ENCODE results near the gene ZSWIM5.
"Not testable (repeated sequence)": the region's sequence is repeated elsewhere in the genome, so short reads cannot be mapped to it uniquely, and the experiment has no call there.

The ZSWIM5 gene

GRCh38 chr1:45205910-45206721 is at the start of gene ZSWIM5:
Gene ZSWIM5 (minus strand): TSS chr1:45206605. CDS start chr1:45206350, 255 bp downstream.
- H3K36me3 ChIP-seq (ENCODE audit: insufficient read depth, low read length): no peaks in the 10 kb centered on the region
- H3K4me1 ChIP-seq (ENCODE audit: insufficient read depth, low read length): no peaks in the 10 kb centered on the region
- H3K9ac ChIP-seq (ENCODE audit: low read depth, low read length): peak within 1 kb of the TSS; percentile 80
- no peaks in the 10 kb centered on the region for H3K9me3 ChIP-seq (ENCODE audit: control insufficient read depth, insufficient read depth, low read length)

DNA sequence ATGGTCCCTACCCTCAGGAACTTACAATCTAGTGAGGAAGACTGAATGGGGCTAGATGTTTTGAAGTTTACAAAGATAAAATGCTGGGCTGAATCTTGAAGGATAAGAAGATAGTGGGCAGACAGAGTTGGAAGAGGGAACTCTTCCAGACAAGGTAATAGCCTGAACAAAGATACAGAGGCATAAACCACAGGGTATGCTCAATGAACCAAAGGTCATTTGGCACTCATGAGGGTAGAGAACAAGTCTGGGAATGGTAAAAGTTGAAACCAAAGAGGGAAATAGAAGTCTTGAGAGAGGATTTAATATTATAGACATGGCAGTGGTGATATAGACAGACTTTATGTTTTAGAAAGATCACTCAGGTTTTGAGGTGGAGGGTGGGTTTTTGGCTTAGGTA is 48.1 kb upstream of the ZSWIM5 start:
- no peaks in the 10 kb centered on the region for H3K4me1 ChIP-seq (ENCODE audit: insufficient read depth, low read length)
- H3K9ac ChIP-seq (ENCODE audit: low read depth, low read length): no peak overlapping the region
- peaks cover 15% of the 10 kb centered on the region for H3K9me3 ChIP-seq (ENCODE audit: control insufficient read depth, insufficient read depth, low read length)
- H3K36me3 ChIP-seq (ENCODE audit: insufficient read depth, low read length): no peaks in the 10 kb centered on the region

- Histone ChIP-seq H3K36me3 (ENCODE audit: insufficient read depth, low read length) (no peaks in the 10 kb centered on the region), H3K9ac (ENCODE audit: low read depth, low read length) (no peak overlapping the region), H3K4me1 (ENCODE audit: insufficient read depth, low read length) (no peaks in the 10 kb centered on the region), H3K9me3 (ENCODE audit: control insufficient read depth, insufficient read depth, low read length) (peaks cover 7% of the 10 kb centered on the region)
These were observed 44.1 kb upstream of the ZSWIM5 start for GRCh38 chr1:45250544-45250943.

DNA sequence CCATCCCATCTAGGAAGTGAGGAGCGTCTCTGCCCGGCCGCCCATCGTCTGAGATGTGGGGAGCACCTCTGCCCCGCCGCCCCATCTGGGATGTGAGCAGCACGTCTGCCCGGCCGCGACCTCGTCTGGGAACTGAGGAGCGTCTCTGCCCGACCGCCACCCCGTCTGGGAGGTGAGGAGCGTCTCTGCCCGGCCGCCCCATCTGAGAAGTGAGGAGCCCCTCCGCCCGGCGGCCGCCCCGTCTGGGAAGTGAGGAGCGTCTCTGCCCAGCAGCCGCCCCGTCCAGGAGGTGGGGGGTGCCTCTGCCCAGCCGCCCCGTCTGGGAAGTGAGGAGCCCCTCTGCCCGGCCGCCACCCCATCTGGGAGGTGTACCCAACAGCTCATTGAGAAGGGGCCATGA is 41.6 kb upstream of the ZSWIM5 start:
- H3K36me3 ChIP-seq (ENCODE audit: insufficient read depth, low read length); H3K9ac ChIP-seq (ENCODE audit: low read depth, low read length); H3K9me3 ChIP-seq (ENCODE audit: control insufficient read depth, insufficient read depth, low read length); H3K4me1 ChIP-seq (ENCODE audit: insufficient read depth, low read length): not testable (repeated sequence)

DNA sequence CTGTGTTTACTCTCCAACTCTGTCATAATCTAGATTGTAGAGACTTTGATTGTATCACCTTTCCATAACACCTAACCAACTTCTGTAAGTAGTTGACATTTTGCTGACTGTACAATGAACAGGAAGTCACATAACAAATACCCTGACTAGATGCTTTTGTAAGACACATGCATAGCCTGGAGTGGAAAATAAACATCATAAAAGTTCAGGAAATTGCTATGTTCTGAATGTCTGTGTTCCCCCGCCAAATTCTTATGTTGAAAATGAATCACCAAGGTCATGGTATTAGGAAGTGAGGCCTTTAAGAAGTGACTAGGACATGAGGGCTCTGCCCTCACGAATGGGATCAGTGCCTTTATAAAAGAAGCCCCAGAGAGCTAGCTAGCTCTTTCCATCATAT is 40.4 kb upstream of the ZSWIM5 start:
- Histone ChIP-seq H3K9ac (ENCODE audit: low read depth, low read length) (no peak overlapping the region), H3K36me3 (ENCODE audit: insufficient read depth, low read length) (no peaks in the 10 kb centered on the region), H3K9me3 (ENCODE audit: control insufficient read depth, insufficient read depth, low read length) (peaks cover 5% of the 10 kb centered on the region; the same call in 1 of the 2 replicates), H3K4me1 (ENCODE audit: insufficient read depth, low read length) (no peaks in the 10 kb centered on the region)

DNA sequence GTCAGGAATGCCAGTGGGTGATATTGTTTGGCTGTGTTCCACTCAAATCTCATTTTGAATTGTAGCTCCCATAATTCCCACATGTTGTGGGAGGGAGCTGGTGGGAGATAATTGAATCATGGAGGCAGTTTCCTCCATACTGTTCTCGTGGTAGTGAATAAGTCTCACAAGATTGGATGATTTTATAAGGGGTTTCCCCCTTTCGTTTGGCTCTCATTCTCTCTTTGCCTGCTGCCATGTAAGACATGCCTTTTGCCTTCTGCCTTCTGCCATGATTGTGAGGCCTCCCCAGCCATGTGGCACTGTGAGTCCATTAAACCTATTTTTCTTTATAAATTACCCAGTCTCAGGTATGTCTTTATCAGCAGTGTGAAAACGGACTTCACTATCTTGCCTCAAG is 40.0 kb upstream of the ZSWIM5 start:
- H3K9me3 ChIP-seq (ENCODE audit: control insufficient read depth, insufficient read depth, low read length); H3K4me1 ChIP-seq (ENCODE audit: insufficient read depth, low read length); H3K36me3 ChIP-seq (ENCODE audit: insufficient read depth, low read length); H3K9ac ChIP-seq (ENCODE audit: low read depth, low read length): not testable (repeated sequence)

- Histone ChIP-seq H3K36me3 (ENCODE audit: insufficient read depth, low read length) (no peaks in the 10 kb centered on the region), H3K9me3 (ENCODE audit: control insufficient read depth, insufficient read depth, low read length) (peaks cover 5% of the 10 kb centered on the region; the same call in 1 of the 2 replicates), H3K9ac (ENCODE audit: low read depth, low read length) (no peak overlapping the region), H3K4me1 (ENCODE audit: insufficient read depth, low read length) (no peaks in the 10 kb centered on the region)
These were observed 38.3 kb upstream of the ZSWIM5 start for GRCh38 chr1:45244660-45245059.

GRCh38 chr1:45243476-45244343 is 37.3 kb upstream of the ZSWIM5 start:
- Histone ChIP-seq H3K9ac (ENCODE audit: low read depth, low read length) (no peak overlapping the region), H3K9me3 (ENCODE audit: control insufficient read depth, insufficient read depth, low read length) (peaks cover 10% of the 10 kb centered on the region; the same call in 1 of the 2 replicates), H3K4me1 (ENCODE audit: insufficient read depth, low read length) (no peaks in the 10 kb centered on the region), H3K36me3 (ENCODE audit: insufficient read depth, low read length) (no peaks in the 10 kb centered on the region)

DNA sequence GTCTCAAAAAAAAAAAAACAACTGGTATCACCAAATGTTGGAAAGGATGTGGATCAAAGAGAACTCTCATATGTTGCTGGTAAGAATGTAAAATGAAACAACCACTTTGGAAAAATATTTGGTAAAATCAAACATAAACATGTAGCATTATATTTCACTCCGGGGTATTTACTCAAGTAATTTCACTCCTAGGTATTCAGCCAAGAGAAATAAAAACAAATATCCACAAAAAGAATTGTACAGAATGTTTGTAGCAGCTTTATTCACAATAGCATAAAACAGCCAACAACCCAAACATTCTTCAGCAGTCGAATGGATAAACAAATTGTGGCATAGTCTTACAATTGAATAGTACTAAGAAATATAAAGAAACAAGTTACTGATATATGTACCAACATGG is 32.4 kb upstream of the ZSWIM5 start:
- Histone ChIP-seq H3K36me3 (ENCODE audit: insufficient read depth, low read length) (no peaks in the 10 kb centered on the region), H3K9me3 (ENCODE audit: control insufficient read depth, insufficient read depth, low read length) (peaks cover 11% of the 10 kb centered on the region), H3K4me1 (ENCODE audit: insufficient read depth, low read length) (no peaks in the 10 kb centered on the region)

DNA sequence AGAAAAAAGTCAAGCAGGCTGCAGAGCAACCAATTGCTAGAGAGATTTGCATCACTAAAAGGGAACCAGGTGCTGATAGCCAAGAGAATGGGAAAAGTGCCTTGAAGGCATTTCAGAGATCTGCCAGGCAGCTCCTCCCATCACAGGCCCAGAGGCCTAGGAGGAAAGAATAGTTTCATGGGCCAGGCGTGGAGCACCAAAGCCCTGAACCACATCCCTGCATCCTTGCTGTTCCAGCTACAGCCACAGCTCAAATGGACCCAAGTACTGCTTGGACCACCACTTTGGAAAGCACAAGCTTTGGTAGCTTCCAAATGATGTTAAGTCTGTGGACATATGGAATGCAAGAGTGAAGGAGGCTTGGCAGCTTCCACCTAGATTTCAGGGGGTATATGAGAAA is 29.7 kb upstream of the ZSWIM5 start:
- peaks cover 11% of the 10 kb centered on the region for H3K9me3 ChIP-seq (ENCODE audit: control insufficient read depth, insufficient read depth, low read length)
- no peaks in the 10 kb centered on the region for H3K4me1 ChIP-seq (ENCODE audit: insufficient read depth, low read length)
- H3K9ac ChIP-seq (ENCODE audit: low read depth, low read length): no peak overlapping the region
- no peaks in the 10 kb centered on the region for H3K36me3 ChIP-seq (ENCODE audit: insufficient read depth, low read length)

More for the DNA sequence above, 32.4 kb upstream of the ZSWIM5 start:
- no peak overlapping the region for H3K9ac ChIP-seq (ENCODE audit: low read depth, low read length)

DNA sequence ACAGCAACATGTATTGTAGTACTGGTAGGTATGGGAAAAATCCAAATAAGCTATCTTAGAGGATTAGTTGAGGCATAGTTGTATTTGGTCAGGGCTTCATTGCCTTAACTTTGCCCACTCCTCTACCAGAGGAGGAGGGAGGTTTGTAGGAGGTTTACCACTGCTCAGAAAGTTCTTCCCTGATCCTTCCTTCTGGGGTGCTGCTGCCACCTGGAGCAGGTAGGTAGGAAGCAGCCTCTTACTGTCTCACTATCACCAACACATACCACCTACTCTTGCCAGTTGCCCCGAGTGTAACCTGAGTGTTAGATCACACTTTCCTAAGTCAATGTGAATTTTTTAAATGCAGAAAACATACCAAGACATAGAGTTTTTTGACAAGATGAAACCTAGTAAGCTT is 24.1 kb upstream of the ZSWIM5 start:
- Histone ChIP-seq H3K4me1 (ENCODE audit: insufficient read depth, low read length) (no peaks in the 10 kb centered on the region), H3K9ac (ENCODE audit: low read depth, low read length) (no peak overlapping the region), H3K9me3 (ENCODE audit: control insufficient read depth, insufficient read depth, low read length) (no peaks in the 10 kb centered on the region), H3K36me3 (ENCODE audit: insufficient read depth, low read length) (no peaks in the 10 kb centered on the region)

DNA sequence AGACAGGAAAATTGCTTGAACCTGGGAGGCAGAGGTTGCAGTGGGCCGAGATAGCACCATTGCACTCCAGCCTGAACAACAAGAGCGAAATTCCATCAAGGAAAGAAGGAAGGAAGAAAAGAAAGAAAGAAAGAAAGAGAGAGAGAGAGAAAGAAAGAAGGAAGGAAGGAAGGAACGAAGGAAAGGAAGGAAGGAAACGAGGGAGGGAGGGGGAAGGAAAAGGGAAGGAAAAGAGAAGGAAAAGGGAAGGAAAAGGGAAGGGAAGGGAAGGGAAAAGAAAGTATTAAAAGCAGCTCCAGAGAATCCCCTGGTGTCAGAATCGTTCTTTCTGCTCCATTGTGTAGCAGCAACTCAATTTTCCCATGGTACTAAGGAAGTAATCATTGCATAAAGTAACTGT is 19.2 kb upstream of the ZSWIM5 start:
- Histone ChIP-seq H3K36me3 (ENCODE audit: insufficient read depth, low read length) (no peaks in the 10 kb centered on the region), H3K4me1 (ENCODE audit: insufficient read depth, low read length) (no peaks in the 10 kb centered on the region), H3K9me3 (ENCODE audit: control insufficient read depth, insufficient read depth, low read length) (no peaks in the 10 kb centered on the region), H3K9ac (ENCODE audit: low read depth, low read length) (no peak overlapping the region)

- H3K9me3 ChIP-seq (ENCODE audit: control insufficient read depth, insufficient read depth, low read length); H3K36me3 ChIP-seq (ENCODE audit: insufficient read depth, low read length): not testable (repeated sequence)
These were observed 17.3 kb upstream of the ZSWIM5 start for GRCh38 chr1:45223710-45224109.

DNA sequence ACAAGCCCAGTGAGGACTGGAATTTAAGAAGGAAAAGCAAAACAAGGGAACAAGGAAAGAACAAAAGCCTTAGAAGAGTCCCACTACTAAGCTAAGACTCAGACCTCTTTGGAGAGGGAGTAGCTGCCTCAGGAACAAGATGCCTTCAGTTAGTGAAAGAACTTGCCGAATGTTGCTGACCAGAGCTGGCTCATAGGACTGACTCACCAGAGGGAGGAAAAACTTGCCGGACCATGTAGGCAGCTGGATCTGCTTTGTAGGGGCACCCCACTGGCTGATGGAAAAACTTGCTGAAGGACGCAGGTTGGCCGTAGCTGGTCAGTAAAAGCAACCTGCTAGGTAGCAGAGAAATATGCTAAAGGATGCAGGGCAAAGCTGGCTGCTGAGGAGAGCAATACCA is 15.3 kb upstream of the ZSWIM5 start:
- H3K36me3 ChIP-seq (ENCODE audit: insufficient read depth, low read length): no peaks in the 10 kb centered on the region
- no peaks in the 10 kb centered on the region for H3K4me1 ChIP-seq (ENCODE audit: insufficient read depth, low read length)
- H3K9ac ChIP-seq (ENCODE audit: low read depth, low read length): no peak overlapping the region
- no peaks in the 10 kb centered on the region for H3K9me3 ChIP-seq (ENCODE audit: control insufficient read depth, insufficient read depth, low read length)

More at GRCh38 chr1:45223710-45224109, 17.3 kb upstream of the ZSWIM5 start:
- not testable (repeated sequence) for H3K4me1 ChIP-seq (ENCODE audit: insufficient read depth, low read length); H3K9ac ChIP-seq (ENCODE audit: low read depth, low read length)

GRCh38 chr1:45216861-45217260 is 10.5 kb upstream of the ZSWIM5 start:
- no peaks in the 10 kb centered on the region for H3K9me3 ChIP-seq (ENCODE audit: control insufficient read depth, insufficient read depth, low read length)
- no peaks in the 10 kb centered on the region for H3K4me1 ChIP-seq (ENCODE audit: insufficient read depth, low read length)
- no peaks in the 10 kb centered on the region for H3K36me3 ChIP-seq (ENCODE audit: insufficient read depth, low read length)
- no peak overlapping the region for H3K9ac ChIP-seq (ENCODE audit: low read depth, low read length)

All from ES-I3 (cell line).